Measurements from ENCODE around the gene FAM131B.
A peak's percentile ranks its signal among the peaks of the same experiment; 100 is the strongest.
"Not testable (repeated sequence)": the region's sequence is repeated elsewhere in the genome, so short reads cannot be mapped to it uniquely, and the experiment has no call there.

FAM131B gene

GRCh38 chr7:143362131-143363015 is at the start of gene FAM131B:
FAM131B (minus strand) TSS chr7:143362713; CDS start chr7:143362603, 110 bp downstream.
- peak; percentile 46 for DNase-seq

- DNase-seq = no peak
These were observed 49.6 kb upstream of the FAM131B start for GRCh38 chr7:143411976-143412708.

DNA sequence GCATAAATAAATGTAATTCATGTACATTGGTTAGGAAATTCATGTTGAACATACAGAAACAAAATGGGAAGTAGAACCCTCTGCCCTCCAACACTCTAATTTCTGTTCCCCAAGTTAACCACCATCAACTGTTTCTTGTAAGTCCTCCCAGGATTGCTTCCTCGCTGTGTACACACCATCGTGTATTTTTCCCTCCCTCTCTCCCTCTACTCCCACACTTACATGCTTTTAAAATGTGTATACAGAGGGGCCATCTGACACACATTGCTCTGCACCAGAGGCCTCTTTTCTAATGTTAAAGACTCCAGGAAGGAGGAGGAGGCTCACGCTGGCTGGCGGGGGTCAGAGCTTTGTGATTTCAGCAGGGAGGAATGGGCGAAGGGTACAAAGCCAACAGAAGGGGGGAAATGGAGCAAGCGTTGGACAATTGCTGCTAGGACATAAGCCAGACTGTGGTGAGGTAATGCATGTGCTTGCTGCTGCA is 48.0 kb upstream of the FAM131B start:
- DNase-seq = no peak

GRCh38 chr7:143408686-143409561 is 46.4 kb upstream of the FAM131B start, which contains the start of gene EPHA1:
EPHA1 (minus strand) TSS chr7:143408856; CDS start chr7:143408805, 51 bp downstream.
- DNase-seq = peak; percentile 65

DNA sequence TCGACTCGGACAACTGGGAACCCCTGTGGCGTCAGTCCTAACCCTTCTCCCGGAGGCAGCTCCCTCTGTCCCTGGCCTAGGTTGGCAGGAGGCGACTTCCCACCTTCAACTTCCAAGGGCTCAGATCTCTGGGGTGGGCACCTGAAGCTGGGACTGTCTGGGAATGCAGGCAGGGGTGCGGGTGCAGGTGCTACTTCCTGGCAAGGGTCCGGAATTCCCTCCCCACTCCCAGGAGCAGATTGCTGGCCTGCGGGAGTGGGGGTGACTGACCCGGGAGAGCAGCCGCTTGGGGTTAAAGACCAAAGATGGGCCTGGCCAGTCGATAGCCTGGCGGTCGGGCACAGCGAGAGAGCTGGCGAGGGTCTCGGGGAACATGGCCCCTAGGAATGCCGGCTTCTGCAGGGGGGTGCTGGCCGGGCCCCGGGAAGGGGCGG is 45.8 kb upstream of the FAM131B start:
- no peak for DNase-seq

DNA sequence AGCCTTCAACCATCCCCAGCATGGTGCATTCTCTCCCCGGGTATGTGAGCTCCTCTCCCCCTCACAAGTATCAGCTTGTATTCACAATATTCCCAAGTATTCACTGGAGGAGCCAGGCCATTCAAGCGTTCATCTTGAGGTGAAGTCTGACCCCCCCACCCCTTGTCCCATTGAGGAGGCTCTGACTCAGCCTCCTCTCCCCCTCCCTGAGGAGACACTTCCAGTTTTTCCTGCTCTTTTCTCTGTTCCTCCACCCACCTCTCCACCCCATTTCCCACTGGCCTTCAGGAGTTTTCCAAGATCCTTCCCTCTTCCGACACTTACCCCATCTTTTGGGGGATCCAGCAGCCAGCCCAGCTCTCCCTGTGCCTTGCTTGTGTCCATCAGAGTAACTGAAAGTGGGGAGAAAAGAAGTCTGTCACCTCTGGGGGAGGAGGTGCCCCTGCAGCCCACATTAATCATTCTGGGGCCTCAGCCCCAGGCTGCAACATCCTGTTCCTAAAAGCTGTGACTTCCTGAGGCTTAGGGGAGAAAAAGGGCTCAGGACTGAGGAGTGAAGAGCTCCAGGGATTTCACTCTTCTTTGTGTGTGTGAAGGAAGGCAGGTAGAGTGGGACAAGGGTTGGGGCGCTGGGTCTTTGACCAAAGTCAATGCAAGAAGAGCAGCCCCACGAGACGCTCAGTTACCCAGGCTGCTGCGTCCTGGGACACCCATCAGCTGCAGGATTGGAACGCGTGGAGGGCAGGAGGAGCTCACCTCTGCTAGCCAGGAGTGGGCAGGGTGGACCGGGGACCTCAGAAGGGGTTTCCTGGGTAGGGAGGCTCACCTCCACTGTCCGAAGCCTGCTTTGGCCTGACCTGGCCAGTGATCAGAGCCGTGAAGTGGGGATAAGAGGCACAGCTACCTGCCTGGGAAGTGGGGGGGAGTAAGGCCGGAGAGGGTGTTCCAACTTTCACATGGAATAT is 45.1 kb upstream of the FAM131B start:
- DNase-seq = no peak

GRCh38 chr7:143406002-143406357 is 43.5 kb upstream of the FAM131B start:
- peak; percentile 27 for DNase-seq

- DNase-seq = peak; percentile 52
These were observed 42.9 kb upstream of the FAM131B start for GRCh38 chr7:143405173-143406001.

- not testable (repeated sequence) for DNase-seq
These were observed 39.7 kb upstream of the FAM131B start for GRCh38 chr7:143402233-143402632.

DNA sequence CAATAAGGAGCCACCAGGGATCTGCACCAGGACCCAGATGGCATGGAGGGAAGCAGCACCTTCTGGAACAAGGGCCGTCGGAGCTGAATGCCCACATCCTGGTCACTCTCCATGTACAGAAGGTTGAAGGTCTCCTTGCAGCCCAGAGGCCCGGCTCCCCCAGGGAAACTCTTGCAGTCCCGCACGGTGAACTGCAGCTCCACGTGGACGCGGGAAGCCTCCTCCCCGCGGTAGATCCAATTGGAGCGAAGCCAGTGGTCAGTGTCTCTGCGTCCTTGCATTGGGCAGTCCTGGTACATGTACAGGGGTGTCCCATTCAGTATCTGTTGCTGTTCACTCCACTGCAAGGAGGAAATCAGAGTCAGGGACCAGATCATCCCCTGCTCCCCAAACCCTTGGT is 38.8 kb upstream of the FAM131B start:
- no peak for DNase-seq

DNA sequence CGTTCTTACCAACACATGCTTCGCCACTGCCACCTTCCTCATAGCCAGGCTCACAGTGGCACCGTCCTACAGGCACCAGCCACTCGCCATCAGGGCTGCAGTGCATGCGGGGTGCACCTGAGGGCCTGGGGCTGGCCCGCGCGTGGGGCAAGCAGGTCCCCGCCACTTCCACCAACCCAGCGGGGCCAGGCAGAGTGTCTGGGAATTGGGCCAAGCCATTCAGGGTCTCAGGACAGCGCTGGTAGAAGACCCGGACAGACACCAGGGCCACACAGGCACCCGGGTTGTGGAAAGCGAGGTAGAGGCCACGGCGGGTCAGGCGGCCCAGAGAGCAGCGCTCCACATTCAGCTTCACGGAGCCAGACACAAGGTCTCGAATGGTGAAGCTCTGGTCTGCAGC is 37.1 kb upstream of the FAM131B start:
- no peak for DNase-seq

DNA sequence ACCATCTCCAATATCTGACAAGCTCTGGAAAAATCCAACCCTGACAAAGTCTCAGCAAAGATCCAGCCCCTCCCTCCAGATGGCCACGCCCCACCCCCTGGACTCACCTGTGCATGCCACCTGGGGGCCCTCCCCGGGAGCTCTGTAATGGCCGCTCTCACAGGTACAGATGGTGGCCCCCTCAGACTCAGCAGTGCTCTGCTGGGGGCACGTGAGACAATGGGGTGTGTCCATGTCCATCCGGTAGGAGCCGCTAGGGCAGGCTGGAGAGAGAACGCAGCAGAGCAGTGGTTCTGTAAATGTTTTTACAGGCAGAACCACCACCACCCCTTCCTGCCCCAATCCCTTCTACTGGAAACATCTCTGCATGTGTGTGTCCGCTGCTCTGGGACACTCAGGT is 36.6 kb upstream of the FAM131B start:
- peak; percentile 28 for DNase-seq

GRCh38 chr7:143398616-143399015 is 36.1 kb upstream of the FAM131B start:
- DNase-seq = no peak

DNA sequence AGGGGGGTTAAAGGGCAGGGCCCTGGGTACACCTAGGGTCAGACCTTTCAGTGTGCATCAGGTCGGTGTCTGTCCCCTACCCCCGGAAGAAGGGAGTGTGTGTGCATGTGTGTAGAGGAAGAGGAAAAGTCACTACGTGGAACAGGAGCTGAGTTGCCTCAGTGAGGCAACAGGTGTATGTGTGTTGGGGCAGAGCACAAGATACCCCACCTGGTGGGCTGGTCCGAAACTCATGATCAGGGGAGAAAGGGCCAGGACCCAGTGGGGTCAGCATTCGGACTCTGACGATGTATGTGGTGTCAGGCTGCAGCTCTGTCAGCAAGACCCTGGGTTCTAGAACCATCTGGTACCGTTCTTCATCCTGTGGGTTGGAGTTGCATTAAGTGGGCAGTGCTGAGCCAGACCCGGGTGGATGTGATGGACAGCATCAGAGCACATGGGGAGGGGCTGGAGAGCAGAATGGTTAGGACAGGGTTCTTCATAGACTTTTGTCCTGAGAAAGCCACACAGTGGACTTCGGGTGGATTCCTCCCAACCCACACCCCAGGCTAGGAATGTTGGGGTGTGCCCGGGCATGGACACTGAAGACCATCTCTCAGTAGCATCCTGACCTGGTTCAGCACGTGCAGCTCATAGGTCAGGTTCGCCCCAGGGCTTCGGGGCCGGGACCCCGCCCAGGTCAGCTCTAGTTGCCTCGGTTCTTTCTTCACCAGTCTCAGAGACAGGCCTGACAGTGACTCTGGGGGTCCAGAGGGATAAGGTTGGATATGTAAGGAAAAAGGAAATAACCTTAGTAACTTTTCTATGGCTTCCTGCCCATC is 35.4 kb upstream of the FAM131B start:
- DNase-seq = no peak

- no peak for DNase-seq
These were observed 34.4 kb upstream of the FAM131B start for GRCh38 chr7:143396625-143397556.

GRCh38 chr7:143396182-143396581 is 33.7 kb upstream of the FAM131B start:
- no peak for DNase-seq

- DNase-seq = no peak
These were observed 33.0 kb upstream of the FAM131B start for GRCh38 chr7:143395187-143396149.
